ENCODE measurements around the gene LEMD1. TPM values are rescaled to one million over a fixed set of nuclear protein-coding genes. Genes with fewer than 3 reads are reported as not detected.
"Not testable (repeated sequence)": the region's sequence is repeated elsewhere in the genome, so short reads cannot be mapped to it uniquely, and the experiment has no call there.

LEMD1 gene
- total RNA-seq, 1 experiment from 2014 or later = 0.74 TPM

DNA sequence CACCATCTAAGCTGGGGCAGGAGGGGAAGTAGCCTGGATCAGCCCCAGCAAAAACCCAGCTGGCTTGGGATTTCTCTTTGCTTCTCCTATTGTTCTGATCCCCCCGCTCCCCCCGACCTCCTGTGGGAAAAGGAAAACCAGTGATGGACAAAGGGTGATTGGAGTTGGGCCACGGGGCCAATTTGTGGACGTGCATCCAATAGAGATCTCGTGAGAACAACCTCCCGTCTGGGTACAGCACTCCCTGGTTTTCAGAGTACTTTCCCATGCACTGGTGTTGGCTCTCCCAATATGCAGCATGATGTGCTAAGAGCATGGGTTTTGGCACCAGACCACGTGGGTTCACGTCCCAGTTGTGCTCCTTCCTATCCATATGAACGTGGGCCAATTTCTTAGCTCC, 25.0 kb upstream of the LEMD1 start:
- DNase-seq (ENCODE audit: low read depth) = no peak

DNA sequence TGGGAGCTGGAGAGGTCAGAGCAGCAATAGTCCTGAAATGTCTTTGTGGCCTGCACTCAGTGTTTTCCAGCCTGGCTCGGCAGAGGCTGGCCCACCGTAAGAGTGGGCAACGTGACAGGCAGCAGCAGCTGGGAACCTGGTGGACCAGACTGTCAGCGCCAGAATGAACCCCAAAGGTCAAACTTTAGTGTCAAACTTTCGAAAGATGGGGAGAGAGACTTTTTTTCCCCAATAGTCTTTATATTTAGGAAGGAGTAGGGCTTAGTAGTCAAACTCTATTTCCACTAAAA, 23.7 kb upstream of the LEMD1 start:
- DNase-seq (ENCODE audit: low read depth) = no peak

GRCh38 chr1:205444931-205445645, 23.2 kb upstream of the LEMD1 start:
- peak; percentile 63 for DNase-seq (ENCODE audit: low read depth)

- peak; percentile 43 for DNase-seq (ENCODE audit: low read depth)
Measured at GRCh38 chr1:205444300-205444930, 22.6 kb upstream of the LEMD1 start.

DNA sequence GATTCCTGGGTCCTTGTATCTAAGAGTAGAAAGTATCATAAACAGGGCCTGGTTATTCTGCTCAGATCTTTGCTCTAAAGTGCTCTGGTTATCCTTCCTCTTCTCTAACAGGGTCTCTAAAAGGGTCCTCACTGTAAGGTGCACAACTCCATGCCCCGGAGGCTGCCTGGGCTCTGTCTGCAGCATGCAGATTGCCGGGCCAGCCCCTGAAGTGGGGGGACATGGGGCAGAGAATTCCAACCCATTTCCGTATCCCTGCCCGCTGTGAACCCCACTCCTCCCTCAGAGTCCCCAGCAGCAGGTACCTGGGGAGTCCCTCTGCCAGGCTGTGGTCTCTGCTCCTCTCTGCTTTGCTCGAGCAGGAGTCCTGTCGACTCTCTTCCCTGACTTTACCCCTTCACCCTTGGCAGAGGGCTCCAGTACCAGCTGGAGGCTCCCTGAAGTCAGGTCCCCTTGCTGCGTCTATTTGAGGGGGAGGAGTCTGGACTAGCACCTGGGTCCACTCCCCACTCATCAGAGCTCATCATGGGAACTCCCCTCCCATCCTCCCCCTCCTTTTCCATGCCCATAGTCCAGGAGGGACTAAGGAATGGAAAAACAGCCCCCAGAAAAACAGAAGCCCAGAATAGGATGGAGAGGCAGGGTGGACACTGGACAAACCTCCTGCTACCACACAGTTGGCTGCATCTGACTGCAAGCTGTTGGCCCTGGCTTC, 21.9 kb upstream of the LEMD1 start:
- no peak for DNase-seq (ENCODE audit: low read depth)

DNA sequence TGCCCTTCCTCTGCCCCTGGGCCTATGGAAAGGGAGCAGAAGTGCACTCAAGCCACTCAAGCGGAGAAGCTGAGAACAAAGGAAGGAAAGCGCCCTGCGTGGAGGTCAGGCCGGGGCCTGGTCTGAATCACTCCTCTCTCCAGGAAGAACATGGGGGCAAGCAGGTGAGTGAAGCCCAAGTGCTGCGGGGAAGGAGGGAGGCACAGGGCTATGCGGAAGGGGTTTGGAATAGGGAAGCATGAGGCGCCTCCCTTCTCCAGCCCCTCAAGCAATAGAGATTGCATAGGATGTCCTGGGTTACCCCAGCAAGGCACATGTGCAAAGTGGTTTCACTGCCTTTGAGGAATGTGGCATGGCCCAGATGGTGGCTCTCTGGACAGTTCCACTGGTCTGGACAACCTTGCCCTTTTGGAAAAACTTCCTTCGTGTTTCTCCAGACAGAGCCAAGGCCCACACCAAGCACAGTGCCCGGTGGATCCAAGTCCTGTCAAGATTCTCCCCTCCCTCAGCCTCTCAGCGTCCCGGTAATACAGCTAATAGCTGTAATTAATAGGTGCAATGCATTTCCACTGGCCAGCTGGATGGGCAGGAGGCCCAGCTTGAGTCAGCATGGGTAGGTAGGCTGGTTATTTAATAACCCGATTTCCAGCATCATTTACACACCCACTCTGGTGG, 20.3 kb upstream of the LEMD1 start:
- no peak for DNase-seq (ENCODE audit: low read depth)

GRCh38 chr1:205441716-205442050, 19.8 kb upstream of the LEMD1 start:
- no peak for DNase-seq (ENCODE audit: low read depth)

GRCh38 chr1:205441318-205441633, 19.4 kb upstream of the LEMD1 start:
- no peak for DNase-seq (ENCODE audit: low read depth)

GRCh38 chr1:205440476-205441317, 18.8 kb upstream of the LEMD1 start:
- peak; percentile 91 for DNase-seq (ENCODE audit: low read depth)

- DNase-seq (ENCODE audit: low read depth) = no peak
Measured at GRCh38 chr1:205440121-205440475, 18.2 kb upstream of the LEMD1 start.

GRCh38 chr1:205438213-205439158, 16.6 kb upstream of the LEMD1 start:
- DNase-seq (ENCODE audit: low read depth) = peak; percentile 88

- DNase-seq (ENCODE audit: low read depth) = no peak
Measured at GRCh38 chr1:205437570-205437969, 15.7 kb upstream of the LEMD1 start.

DNA sequence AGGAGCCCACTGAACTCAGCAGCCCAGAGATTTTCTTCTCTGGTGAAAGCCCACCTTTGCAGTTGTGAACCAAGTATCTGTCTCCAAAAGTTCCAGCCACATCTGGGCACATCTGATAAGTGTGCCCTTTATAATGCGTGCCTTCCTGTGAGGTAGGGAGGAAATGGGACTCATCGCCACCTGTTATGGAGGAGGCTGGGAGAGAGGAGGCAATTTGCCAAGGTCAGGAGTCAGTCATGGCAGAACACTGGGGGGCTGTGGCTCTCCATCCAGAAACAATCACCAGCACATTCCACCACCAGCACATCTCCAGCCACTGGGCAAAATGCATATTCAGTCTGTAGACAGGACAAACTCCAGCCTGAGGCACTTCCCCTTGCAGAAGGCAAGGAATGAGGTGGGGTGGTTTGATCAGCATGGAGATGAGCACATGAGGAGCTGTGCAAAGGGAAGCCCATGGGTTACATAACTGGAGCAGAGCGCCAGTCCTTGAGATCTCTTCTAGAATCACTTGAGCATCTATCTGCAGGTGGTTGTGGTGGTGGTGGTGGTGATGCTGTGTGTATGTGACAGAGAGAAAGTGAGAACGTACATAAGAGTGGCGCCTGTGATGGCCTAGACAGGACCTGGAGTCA, 15.0 kb upstream of the LEMD1 start:
- DNase-seq (ENCODE audit: low read depth) = no peak

DNA sequence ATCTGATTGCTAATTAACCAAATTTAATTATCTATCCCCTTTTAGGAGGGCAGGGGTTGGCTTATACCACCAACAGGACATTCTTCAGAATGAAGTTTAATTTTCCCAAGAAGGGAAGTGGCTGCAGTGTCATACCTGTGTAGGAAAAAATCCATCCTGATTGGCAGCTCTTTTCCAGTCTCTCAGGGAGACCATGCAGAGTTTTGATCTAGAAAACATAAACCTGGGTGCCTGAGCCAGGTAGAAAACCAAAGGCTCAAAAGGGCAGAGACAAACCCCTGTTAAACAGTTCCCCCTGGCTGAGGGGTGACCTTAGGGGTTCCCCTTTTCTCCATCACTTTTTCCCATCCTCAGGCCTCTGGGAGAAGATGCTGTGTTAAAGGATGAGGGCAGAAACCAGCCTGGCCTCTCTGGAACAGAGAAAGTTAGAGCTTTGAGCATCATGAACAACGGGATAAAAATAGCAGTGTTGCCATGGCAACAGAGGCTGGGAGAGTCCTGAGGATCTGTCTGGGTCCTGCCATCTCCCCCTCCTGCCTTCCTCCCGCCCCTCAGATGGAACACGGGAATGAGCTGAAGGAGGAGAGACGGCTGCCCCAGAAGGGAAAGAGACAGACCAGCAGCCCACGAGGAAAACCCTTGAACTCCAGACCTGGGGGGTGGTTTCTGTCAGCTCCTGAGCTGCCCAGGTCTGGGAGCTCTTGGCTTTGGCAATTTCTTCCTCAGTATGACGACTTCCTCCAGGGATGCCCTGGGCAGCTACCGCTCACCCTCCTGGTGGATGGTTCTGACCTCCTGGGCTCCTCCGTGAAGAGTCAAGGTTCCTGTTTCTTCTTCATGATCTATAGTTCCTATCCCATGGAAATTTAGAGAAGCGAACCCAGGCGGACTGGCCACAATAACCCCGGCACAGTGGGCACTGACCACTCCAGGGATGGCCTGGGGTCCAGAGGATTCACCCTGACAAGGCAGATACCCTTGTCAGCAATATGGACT, 14.0 kb upstream of the LEMD1 start:
- DNase-seq (ENCODE audit: low read depth) = no peak

DNA sequence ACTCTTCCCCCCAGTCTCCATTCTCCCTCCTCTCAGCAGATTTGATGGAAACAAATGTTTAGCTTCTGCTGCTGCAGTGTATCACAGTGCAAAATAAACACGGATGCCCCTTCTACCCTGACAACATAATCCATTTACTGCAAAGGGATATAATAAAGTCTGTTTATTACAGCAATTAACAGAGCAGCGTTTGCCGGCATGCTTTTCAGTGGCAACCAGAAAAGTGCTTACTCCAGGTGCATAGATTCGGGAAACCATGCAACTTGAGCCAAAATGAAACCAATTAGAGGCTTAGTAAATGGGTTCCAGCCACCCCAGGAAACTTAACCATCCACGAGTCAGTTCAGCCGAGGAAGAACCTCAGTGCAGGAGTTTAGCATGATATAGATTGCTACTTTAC, 12.9 kb upstream of the LEMD1 start:
- no peak for DNase-seq (ENCODE audit: low read depth)

GRCh38 chr1:205432692-205433091, 10.8 kb upstream of the LEMD1 start:
- DNase-seq (ENCODE audit: low read depth) = not testable (repeated sequence)

- no peak for DNase-seq (ENCODE audit: low read depth)
Measured at GRCh38 chr1:205432116-205432515, 10.3 kb upstream of the LEMD1 start.

DNA sequence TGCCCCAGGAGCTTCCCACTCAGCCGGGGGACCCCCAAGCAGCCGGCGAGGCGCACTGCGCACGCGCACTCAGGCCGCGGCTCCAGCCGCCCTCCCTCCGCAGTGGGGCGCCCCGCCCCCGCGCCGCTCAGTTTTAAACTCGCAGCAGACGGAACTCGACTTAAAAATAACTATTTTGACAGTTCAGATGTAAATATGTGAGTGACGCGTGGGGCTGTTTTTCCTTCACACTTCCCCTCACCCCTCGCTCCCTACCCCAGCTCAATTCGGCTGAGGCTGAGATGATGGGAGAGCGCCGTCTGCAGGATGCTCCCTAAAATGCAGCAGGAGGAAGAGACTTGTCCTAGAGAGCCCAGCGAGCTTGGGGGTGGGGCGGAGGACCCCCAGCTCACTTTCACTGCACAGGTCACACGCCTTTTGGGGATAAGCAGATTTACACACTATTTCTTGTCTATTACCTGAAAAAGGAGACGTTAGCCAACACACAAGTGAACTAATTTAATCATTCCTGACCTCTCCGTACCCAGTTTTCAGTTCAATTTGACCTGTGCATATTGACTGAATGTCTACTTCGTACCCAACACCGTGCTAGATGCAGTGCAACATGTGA, 8.9 kb upstream of the LEMD1 start:
- DNase-seq (ENCODE audit: low read depth) = peak; percentile 70
